A549 (cell line): ENCODE data around the gene NRXN3. TPM values are rescaled to one million over a fixed set of nuclear protein-coding genes. Genes with fewer than 3 reads are reported as not detected.

Experiments
- ATAC-seq, 2 experiments: fragments of 200-7000 bp in 1 of 2; fragments of >200 bp in 1 of 2; cut with Nextera tagmentation in 1 of 2; cut with Tn5 transposase in 1 of 2; 3 replicates each; pipeline versions ENCODE4 v1.8.0 to v1.9.1; 2018 to 2020; ENCODE audit warnings: mild to moderate bottlenecking in 1 of 2, moderate library complexity in 1 of 2
- CTCF ChIA-PET: fragments of 300-600 bp; sonication (Branson Sonifier 250); formaldehyde crosslinking; extraction: SDS; loops from one replicate; lab custom pipeline; 2021; ENCODE audit warnings: antibody characterized with exemption, inconsistent platforms; lab: Yijun Ruan, JAX
- POLR2A ChIA-PET: fragments of 350-600 bp; formaldehyde crosslinking; extraction: SDS; loops from one replicate; lab custom pipeline; 2021; ENCODE audit warnings: antibody characterized with exemption, inconsistent platforms; lab: Yijun Ruan, JAX
- DNase-seq, 2 experiments: peaks; one replicate each; pipeline versions ENCODE4 v3.0.0 to v3.0.0-alpha.2; 2011 to 2016; ENCODE audit warnings: low read depth in 1 of 2, low spot score in 1 of 2
- FAIRE-seq: peaks from 2 replicates; lab custom pipeline; 2011; peaks lifted over from hg19 to GRCh38; lab: Jason Lieb, UNC
- H3K27ac ChIP-seq, 2 experiments: fragments of >200 bp; sonication (Bioruptor Twin); formaldehyde crosslinking; 3 replicates each; pipeline ENCODE4 v1.5.1; 2016 to 2017
- H3K4me1 ChIP-seq: fragments of >200 bp; sonication (Bioruptor Twin); formaldehyde crosslinking; 3 replicates; pipeline ENCODE4 v1.6.1; 2016
- H3K4me2 ChIP-seq: fragments of >200 bp; sonication (Bioruptor Twin); formaldehyde crosslinking; 3 replicates; pipeline ENCODE4 v1.6.1; 2016
- H3K4me3 ChIP-seq: fragments of >200 bp; sonication (Bioruptor Twin); formaldehyde crosslinking; 3 replicates; pipeline ENCODE4 v1.5.1; 2016
- H3K9me3 ChIP-seq: fragments of >200 bp; sonication (Bioruptor Twin); formaldehyde crosslinking; 3 replicates; pipeline ENCODE4 v1.6.1; 2016
- ATOH8 ChIP-seq: fragments of 250-450 bp; sonication (Bioruptor Pico); IDR thresholded peaks from 2 replicates; pipeline ENCODE4 v1.5.0; 2020; ENCODE audit warnings: low read depth, mild to moderate bottlenecking, moderate library complexity
- BHLHE40 ChIP-seq: IDR thresholded peaks from 2 replicates; pipeline ENCODE4 v1.6.1; 2012; ENCODE audit warnings: low read depth, low read length, inconsistent platforms
- CBX2 ChIP-seq: fragments of 200-600 bp; sonication (generic); IDR thresholded peaks from 2 replicates; pipeline ENCODE4 v1.6.1; 2016; ENCODE audit warnings: low read depth, mild to moderate bottlenecking, borderline replicate concordance
- CBX8 ChIP-seq: fragments of 200-600 bp; sonication (generic); IDR thresholded peaks from 2 replicates; pipeline ENCODE4 v1.6.1; 2016
- CEBPB ChIP-seq, 2 experiments: fragments of >200 bp in 1 of 2; sonication (Bioruptor Twin) in 1 of 2; formaldehyde crosslinking in 1 of 2; IDR thresholded peaks; 2 replicates each; pipeline ENCODE4 v1.6.1; 2012 to 2016
- E2F6 ChIP-seq: IDR thresholded peaks from 2 replicates; pipeline ENCODE4 v1.6.1; 2012; ENCODE audit warnings: low read depth, borderline replicate concordance
- EHMT2 ChIP-seq: fragments of 200-600 bp; sonication (generic); IDR thresholded peaks from 2 replicates; pipeline ENCODE4 v1.6.1; 2016; ENCODE audit warnings: antibody characterized with exemption, low read depth, mild to moderate bottlenecking, moderate library complexity
- ELK1 ChIP-seq: fragments of 150-350 bp; IDR thresholded peaks from 2 replicates; pipeline ENCODE4 v1.6.1; 2014; ENCODE audit warnings: low read depth, mild to moderate bottlenecking, low read length
- FOSB ChIP-seq: fragments of 250-450 bp; sonication (Bioruptor Pico); IDR thresholded peaks from 2 replicates; pipeline ENCODE4 v1.5.0; 2020; ENCODE audit warnings: mild to moderate bottlenecking, moderate library complexity
- FOSL2 ChIP-seq, 2 experiments: fragments of 450-650 bp in 1 of 2; fragments of >200 bp in 1 of 2; sonication (Bioruptor Twin) in 1 of 2; formaldehyde crosslinking; IDR thresholded peaks; 2 replicates each; pipeline versions ENCODE4 v1.5.0 to v1.6.1; 2016 to 2020; ENCODE audit warnings: mild to moderate bottlenecking in 1 of 2, moderate library complexity in 1 of 2
- FOXS1 ChIP-seq: fragments of 250-450 bp; sonication (Bioruptor Pico); IDR thresholded peaks from 2 replicates; pipeline ENCODE4 v1.5.0; 2020; ENCODE audit warnings: mild to moderate bottlenecking, moderate library complexity
- HOXB13 ChIP-seq: fragments of 250-450 bp; sonication (Bioruptor Pico); IDR thresholded peaks from 2 replicates; pipeline ENCODE4 v1.5.0; 2020; ENCODE audit warnings: low read depth, mild to moderate bottlenecking, moderate library complexity
- HOXB5 ChIP-seq: fragments of 250-450 bp; sonication (Bioruptor Pico); IDR thresholded peaks from 2 replicates; pipeline ENCODE4 v1.5.0; 2020; ENCODE audit warnings: mild to moderate bottlenecking, moderate library complexity
- KDM5A ChIP-seq: fragments of 200-600 bp; sonication (generic); IDR thresholded peaks from 2 replicates; pipeline ENCODE4 v1.6.1; 2016; ENCODE audit warnings: antibody characterized with exemption, mild to moderate bottlenecking
- NFE2L2 ChIP-seq: fragments of 150-350 bp; conservative IDR thresholded peaks from 2 replicates; pipeline ENCODE4 v1.6.1; 2014; ENCODE audit warnings: low read length
- NPAS2 ChIP-seq: fragments of 250-450 bp; sonication (Bioruptor Pico); IDR thresholded peaks from 2 replicates; pipeline ENCODE4 v1.8.0; 2022; ENCODE audit warnings: mild to moderate bottlenecking, moderate library complexity, borderline replicate concordance
- PHF8 ChIP-seq: fragments of 200-600 bp; sonication (generic); IDR thresholded peaks from 2 replicates; pipeline ENCODE4 v1.6.1; 2016; ENCODE audit warnings: low read depth, mild to moderate bottlenecking, antibody characterized with exemption, moderate library complexity, borderline replicate concordance
- POLR2A ChIP-seq: IDR thresholded peaks from 2 replicates; pipeline ENCODE4 v1.6.1; 2012; ENCODE audit warnings: mild to moderate bottlenecking, low read length
- POLR2AphosphoS2 ChIP-seq: conservative IDR thresholded peaks from 2 replicates; pipeline ENCODE4 v1.6.1; 2012; ENCODE audit warnings: low read length, improper control_type of control experiment, inconsistent platforms
- RAD21 ChIP-seq, 2 experiments: fragments of >200 bp in 1 of 2; sonication (Bioruptor Twin) in 1 of 2; formaldehyde crosslinking in 1 of 2; IDR thresholded peaks in 1 of 2; conservative IDR thresholded peaks in 1 of 2; 2 replicates in 1 of 2; 3 replicates in 1 of 2; pipeline ENCODE4 v1.6.1; 2012 to 2018; ENCODE audit warnings: inconsistent platforms in 1 of 2
- RFX5 ChIP-seq: fragments of 450-650 bp; IDR thresholded peaks from 2 replicates; pipeline ENCODE4 v1.7.1; 2014; ENCODE audit warnings: antibody characterized with exemption, mild to moderate bottlenecking, moderate library complexity
- SMC3 ChIP-seq: fragments of >200 bp; sonication (Bioruptor Twin); formaldehyde crosslinking; IDR thresholded peaks from 3 replicates; pipeline ENCODE4 v1.6.1; 2018; ENCODE audit warnings: inconsistent platforms
- SREBF2 ChIP-seq: fragments of 450-650 bp; IDR thresholded peaks from 2 replicates; pipeline ENCODE4 v1.6.1; 2014; ENCODE audit warnings: mild to moderate bottlenecking, moderate library complexity
- TFCP2L1 ChIP-seq: fragments of 250-450 bp; sonication (Bioruptor Pico); IDR thresholded peaks from 2 replicates; pipeline ENCODE4 v1.5.0; 2021; ENCODE audit warnings: mild to moderate bottlenecking
- TP53 ChIP-seq: fragments of 250-450 bp; sonication (Bioruptor Pico); IDR thresholded peaks from 2 replicates; pipeline ENCODE4 v1.5.0; 2021; ENCODE audit warnings: mild to moderate bottlenecking, moderate library complexity
- ZC3H11A ChIP-seq: fragments of 450-650 bp; IDR thresholded peaks from 2 replicates; pipeline ENCODE4 v1.6.1; 2014; ENCODE audit warnings: antibody characterized with exemption, mild to moderate bottlenecking
- ZNF302 ChIP-seq: fragments of 250-450 bp; sonication (Bioruptor Pico); IDR thresholded peaks from 2 replicates; pipeline ENCODE4 v1.9.0; 2021; ENCODE audit warnings: inconsistent platforms, mild to moderate bottlenecking, moderate library complexity
- ZSCAN20 ChIP-seq: fragments of 250-450 bp; sonication (Bioruptor Pico); IDR thresholded peaks from 2 replicates; pipeline ENCODE4 v1.8.0; 2022; ENCODE audit warnings: mild to moderate bottlenecking, moderate library complexity
- WGBS: methylation state at CpG from one replicate; pipeline ENCODE4 v1.1.6; 2017; ENCODE audit errors: missing lambda C conversion rate; 5-methylcytosine and 5-hydroxymethylcytosine counted together
- polyA plus RNA-seq, 4 experiments: library from polyadenylated mRNA; depleted of rRNA in 3 of 4; stranded (reverse); fragments of >200 nt; fragmentation: RNase III in 1 of 4; extraction: RNeasy Plus Mini Kit Qiagen cat#74134 plus additional on column Dnase treatment in 1 of 4; gene quantifications; 2 replicates in 3 of 4; 3 replicates in 1 of 4; pipeline ENCODE4 v1.2.3, GENCODE V29; 2011 to 2017

Gene NRXN3
- polyA plus RNA-seq, 2 of the 4 experiments (the other 2 are of a cell fraction) = 0.62 to 2.3 TPM

GRCh38 chr14:78701246-78701645 lies 531.1 kb downstream of the NRXN3 start:
- FAIRE-seq (no peak), ATAC-seq (no peak), DNase-seq (no peak)
- no peaks in the 10 kb centered on the region for H3K4me1 ChIP-seq
- H3K9me3 ChIP-seq = no peaks in the 10 kb centered on the region
- H3K4me3 ChIP-seq = no peak overlapping the region
- WGBS = 48% methylated on average over 5 of the region's 5 CpGs
- ChIA-PET POLR2A (no interaction called here), CTCF (no interaction called here)
- no peak overlapping the region for H3K27ac ChIP-seq
- H3K4me2 ChIP-seq = no peak overlapping the region
- TF ChIP-seq HOXB13 (CRISPR knock-in tag) = no peak
- no peak for TF ChIP-seq SREBF2
- no peak for TF ChIP-seq KDM5A
- no peak for TF ChIP-seq CBX8
- TF ChIP-seq TP53 (CRISPR knock-in tag) = no peak
- no peak for TF ChIP-seq EHMT2
- no peak for TF ChIP-seq FOSL2 (IDR thresholded peaks at IDR 0.05)
- TF ChIP-seq FOSL2 (CRISPR knock-in tag; IDR thresholded peaks at IDR 0.05) = no peak
- TF ChIP-seq RFX5 = no peak
- no peak for TF ChIP-seq NFE2L2
- no peak for TF ChIP-seq POLR2AphosphoS2
- TF ChIP-seq BHLHE40 = no peak
- TF ChIP-seq FOSB = no peak
- TF ChIP-seq CEBPB (IDR thresholded peaks at IDR 0.05) = no peak
- TF ChIP-seq NPAS2 (CRISPR knock-in tag) = no peak
- TF ChIP-seq SMC3 = no peak

GRCh38 chr14:78704965-78705364 lies 534.8 kb downstream of the NRXN3 start:
- 10% methylated on average over 4 of the region's 4 CpGs for WGBS
- no peak overlapping the region for H3K4me3 ChIP-seq
- no peak for TF ChIP-seq POLR2A
- TF ChIP-seq CBX2 = no peak
- TF ChIP-seq FOSB = no peak
- no peak for TF ChIP-seq HOXB5 (CRISPR knock-in tag)
- TF ChIP-seq RAD21 (conservative IDR thresholded peaks at IDR 0.05 in 1 of 2, IDR thresholded peaks at IDR 0.05 in 1 of 2) = no peak
- no peak for TF ChIP-seq ZNF302 (CRISPR knock-in tag)
- TF ChIP-seq ZC3H11A = no peak
- no peak for TF ChIP-seq PHF8
- TF ChIP-seq TFCP2L1 (CRISPR knock-in tag) = no peak
- TF ChIP-seq ELK1 = no peak
- TF ChIP-seq RFX5 = no peak
- TF ChIP-seq ATOH8 (CRISPR knock-in tag) = no peak
- no peak for TF ChIP-seq POLR2AphosphoS2
- DNase-seq (no peak), ATAC-seq (no peak), FAIRE-seq (no peak)
- CTCF ChIA-PET = no interaction called here
- no peaks in the 10 kb centered on the region for H3K9me3 ChIP-seq
- H3K4me2 ChIP-seq = no peak overlapping the region
- H3K4me1 ChIP-seq = no peaks in the 10 kb centered on the region
- POLR2A ChIA-PET = no interaction called here
- no peak overlapping the region for H3K27ac ChIP-seq

- no peak for DNase-seq
- FAIRE-seq = no peak
- ATAC-seq = no peak
- POLR2A ChIA-PET = no interaction called here
- H3K4me3 ChIP-seq = no peak overlapping the region
- no peak for TF ChIP-seq E2F6
- TF ChIP-seq SMC3 = no peak
- TF ChIP-seq CBX8 = no peak
- TF ChIP-seq FOXS1 (CRISPR knock-in tag) = no peak
- no peak for TF ChIP-seq SREBF2
- no peak for TF ChIP-seq ATOH8 (CRISPR knock-in tag)
- no peak for TF ChIP-seq FOSB
- no peak for TF ChIP-seq ZSCAN20
- TF ChIP-seq, all 56 proteins: peak for 0
- H3K4me1 ChIP-seq = no peaks in the 10 kb centered on the region
- no peak overlapping the region for H3K4me2 ChIP-seq
- no peaks in the 10 kb centered on the region for H3K9me3 ChIP-seq
- no peak overlapping the region for H3K27ac ChIP-seq
- CTCF ChIA-PET = interaction anchor here (0.7 to 1.5 kb wide), 2 partner anchors 8 to 9 kb away, joined by 3 to 5 read pairs; no protein-coding TSS in a partner anchor
Measured at GRCh38 chr14:78705989-78706388, 535.8 kb downstream of the NRXN3 start.
